Endothelial cell of umbilical vein (primary cell): ENCODE results near the gene EBI3.

Experiments
- CTCF ChIP-seq, 2 donors: IDR thresholded peaks; 1 replicate in 1 of 2; 2 replicates in 1 of 2; pipeline ENCODE4 v1.5.1; 2011; ENCODE audit warnings: low read length in 2 of 2, mild to moderate bottlenecking in 2 of 2, moderate library complexity in 2 of 2, control low read depth in 1 of 2, inconsistent platforms in 1 of 2, low read depth in 1 of 2; ENCODE audit not compliant: insufficient read depth in 1 of 2; ENCODE audit errors: extremely low read depth in 1 of 2
- MAX ChIP-seq: IDR thresholded peaks from 2 replicates; pipeline ENCODE4 v1.6.1; 2011; ENCODE audit not compliant: insufficient read depth, insufficient read length
- MYC ChIP-seq: IDR thresholded peaks from one replicate; pipeline ENCODE4 v1.6.1; 2011; ENCODE audit warnings: mild to moderate bottlenecking, low read depth, low read length
- POLR2A ChIP-seq: IDR thresholded peaks from 2 replicates; pipeline ENCODE4 v1.6.1; 2012; ENCODE audit warnings: low read depth, mild to moderate bottlenecking, control low read depth, low read length
- POLR2AphosphoS5 ChIP-seq: IDR thresholded peaks from 2 replicates; pipeline ENCODE4 v1.6.1; 2012; ENCODE audit warnings: low read depth, mild to moderate bottlenecking, control low read depth, low read length, moderate library complexity; ENCODE audit not compliant: insufficient read depth

- TF ChIP-seq MAX (peak; percentile 62), CTCF (IDR thresholded peaks at IDR 0.05; ENCODE audit: extremely low read depth in 1 of 2, insufficient read depth in 1 of 2, low read depth in 1 of 2, low read length in 2 of 2) (peak; percentile 44 to 56), POLR2AphosphoS5 (peak; percentile 60), MYC (peak; percentile 90), POLR2A (peak; percentile 59)
These were observed 17.7 kb downstream of the EBI3 start, which contains the start of gene YJU2 for GRCh38 chr19:4246767-4247593.
